Keratinocyte (primary cell): ENCODE results near the gene CD4.

Source experiments
- EZH2 ChIP-seq: IDR thresholded peaks from one replicate; pipeline ENCODE4 v1.6.1; 2012; ENCODE audit warnings: inconsistent platforms, mild to moderate bottlenecking, low read length, moderate library complexity
- TF ChIP-seq, protein P1 (sequence below), 3 experiments: IDR thresholded peaks in 1 of 3; conservative IDR thresholded peaks in 1 of 3; optimal IDR thresholded peaks in 1 of 3; 2 replicates in 2 of 3; 3 replicates in 1 of 3; pipeline versions ENCODE3 to v1.5.1; 2011; ENCODE audit warnings: low read length in 3 of 3, mild to moderate bottlenecking in 3 of 3, moderate library complexity in 2 of 3, control low read depth in 1 of 3, inconsistent platforms in 1 of 3; ENCODE audit not compliant: insufficient read depth in 2 of 3; ENCODE audit errors: extremely low read depth in 1 of 3

DNA sequence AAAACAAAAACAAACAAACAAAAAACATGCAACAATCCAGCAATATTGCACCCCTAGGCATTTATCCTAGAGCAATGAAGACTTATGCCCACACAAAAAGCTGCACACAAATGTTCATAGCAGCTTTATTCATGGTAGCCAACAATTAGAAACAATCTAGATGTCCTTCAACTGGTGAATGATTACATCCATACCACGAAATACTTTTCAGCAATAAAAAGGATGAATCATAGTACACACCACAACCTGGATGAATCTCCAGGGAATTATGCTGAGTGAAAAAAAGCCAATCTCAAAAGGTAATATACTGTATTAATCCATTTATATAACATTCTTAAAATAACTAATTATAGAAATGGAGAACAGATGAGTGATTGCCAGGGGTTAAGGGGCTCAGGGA, 17.8 kb downstream of the CD4 start:
- TF ChIP-seq, protein P1, sequence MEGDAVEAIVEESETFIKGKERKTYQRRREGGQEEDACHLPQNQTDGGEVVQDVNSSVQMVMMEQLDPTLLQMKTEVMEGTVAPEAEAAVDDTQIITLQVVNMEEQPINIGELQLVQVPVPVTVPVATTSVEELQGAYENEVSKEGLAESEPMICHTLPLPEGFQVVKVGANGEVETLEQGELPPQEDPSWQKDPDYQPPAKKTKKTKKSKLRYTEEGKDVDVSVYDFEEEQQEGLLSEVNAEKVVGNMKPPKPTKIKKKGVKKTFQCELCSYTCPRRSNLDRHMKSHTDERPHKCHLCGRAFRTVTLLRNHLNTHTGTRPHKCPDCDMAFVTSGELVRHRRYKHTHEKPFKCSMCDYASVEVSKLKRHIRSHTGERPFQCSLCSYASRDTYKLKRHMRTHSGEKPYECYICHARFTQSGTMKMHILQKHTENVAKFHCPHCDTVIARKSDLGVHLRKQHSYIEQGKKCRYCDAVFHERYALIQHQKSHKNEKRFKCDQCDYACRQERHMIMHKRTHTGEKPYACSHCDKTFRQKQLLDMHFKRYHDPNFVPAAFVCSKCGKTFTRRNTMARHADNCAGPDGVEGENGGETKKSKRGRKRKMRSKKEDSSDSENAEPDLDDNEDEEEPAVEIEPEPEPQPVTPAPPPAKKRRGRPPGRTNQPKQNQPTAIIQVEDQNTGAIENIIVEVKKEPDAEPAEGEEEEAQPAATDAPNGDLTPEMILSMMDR (optimal IDR thresholded peaks at IDR 0.05 in 1 of 3, IDR thresholded peaks at IDR 0.05 in 1 of 3, conservative IDR thresholded peaks at IDR 0.05 in 1 of 3; ENCODE audit: extremely low read depth in 1 of 3, insufficient read depth in 2 of 3, low read length in 3 of 3): no peak
- no peak for TF ChIP-seq EZH2
